H1 (cell line): Measurements from ENCODE around the gene SLC16A8. TPM values are rescaled to one million over a fixed set of nuclear protein-coding genes. Genes with fewer than 3 reads are reported as not detected.

Experiments used
- CTCF ChIA-PET: fragments of 300-600 bp; sonication (Branson Sonifier 250); formaldehyde crosslinking; loops from one replicate; lab custom pipeline; 2021; ENCODE audit not compliant: partially characterized antibody; lab: Charles Lee
- POLR2A ChIA-PET: fragments of 300-600 bp; sonication (Branson Sonifier 250); formaldehyde crosslinking; loops from one replicate; lab custom pipeline; 2021; ENCODE audit warnings: inconsistent platforms; ENCODE audit not compliant: partially characterized antibody; lab: Charles Lee
- DNase-seq, 2 experiments: peaks; one replicate each; pipeline versions ENCODE4 v3.0.0 to v3.0.0-alpha.2; 2010 to 2022; ENCODE audit warnings: low spot score in 2 of 2, low read depth in 1 of 2, mixed read lengths in 1 of 2
- FAIRE-seq: peaks from 2 replicates; lab custom pipeline; 2011; peaks lifted over from hg19 to GRCh38; lab: Jason Lieb, UNC
- H2AFZ ChIP-seq: 2 replicates; pipeline ENCODE4 v1.8.1; 2012; ENCODE audit warnings: low read length, inconsistent platforms
- H2AK5ac ChIP-seq: 2 replicates; pipeline ENCODE4 v1.6.1; 2013; ENCODE audit warnings: low read depth, low read length
- H2BK120ac ChIP-seq: replicated peaks from 2 replicates; pipeline ENCODE3; 2013; ENCODE audit warnings: low read depth, low read length, inconsistent platforms
- H2BK12ac ChIP-seq: 2 replicates; pipeline ENCODE4 v1.6.1; 2013; ENCODE audit warnings: low read depth, low read length
- H2BK15ac ChIP-seq: 2 replicates; pipeline ENCODE4 v1.6.1; 2013; ENCODE audit warnings: low read length
- H2BK20ac ChIP-seq: 2 replicates; pipeline ENCODE4 v1.6.1; 2013; ENCODE audit warnings: low read length
- H2BK5ac ChIP-seq: 2 replicates; pipeline ENCODE4 v1.6.1; 2013; ENCODE audit warnings: low read depth, low read length
- H3K14ac ChIP-seq: 2 replicates; pipeline ENCODE4 v1.6.1; 2013; ENCODE audit warnings: inconsistent platforms; ENCODE audit not compliant: insufficient read length
- H3K18ac ChIP-seq: 2 replicates; pipeline ENCODE4 v1.6.1; 2013; ENCODE audit warnings: low read length; ENCODE audit errors: extremely low read depth
- H3K23ac ChIP-seq: 2 replicates; pipeline ENCODE4 v1.6.1; 2013; ENCODE audit warnings: inconsistent platforms; ENCODE audit not compliant: insufficient read length
- H3K23me2 ChIP-seq: 2 replicates; pipeline ENCODE4 v1.6.1; 2013; ENCODE audit warnings: low read depth, low read length
- H3K27ac ChIP-seq: 2 replicates; pipeline ENCODE4 v1.6.1; 2011; ENCODE audit warnings: low read depth, low read length, inconsistent platforms
- H3K27me3 ChIP-seq, 4 experiments: replicated peaks in 1 of 4; 1 replicate in 1 of 4; 2 replicates in 3 of 4; pipeline versions ENCODE4 v1.6.1 to v1.8.1; 2011 to 2013; ENCODE audit warnings: low read length in 3 of 4, mild to moderate bottlenecking in 3 of 4, inconsistent platforms in 2 of 4, mixed read lengths in 2 of 4, moderate library complexity in 1 of 4; ENCODE audit not compliant: control insufficient read depth in 3 of 4, insufficient read depth in 3 of 4; ENCODE audit errors: extremely low read depth in 1 of 4
- H3K36me3 ChIP-seq, 4 experiments: 2 replicates each; pipeline versions ENCODE4 v1.6.1 to v1.8.1; 2011 to 2013; ENCODE audit warnings: mild to moderate bottlenecking in 4 of 4, low read length in 3 of 4, moderate library complexity in 2 of 4, control low read depth in 1 of 4, inconsistent platforms in 1 of 4; ENCODE audit not compliant: insufficient read depth in 4 of 4, control insufficient read depth in 2 of 4
- H3K4ac ChIP-seq: replicated peaks from 2 replicates; pipeline ENCODE3; 2013; ENCODE audit warnings: low read length, low read depth, mixed read lengths, inconsistent platforms; ENCODE audit not compliant: insufficient read length
- H3K4me1 ChIP-seq, 4 experiments: replicated peaks in 1 of 4; 1 replicate in 1 of 4; 2 replicates in 3 of 4; pipeline versions ENCODE4 v1.6.1 to v1.8.1; 2011 to 2013; ENCODE audit warnings: low read length in 3 of 4, inconsistent platforms in 2 of 4, mixed read lengths in 1 of 4; ENCODE audit not compliant: insufficient read depth in 4 of 4, control insufficient read depth in 3 of 4
- H3K4me2 ChIP-seq, 2 experiments: 2 replicates each; pipeline versions ENCODE4 v1.6.1 to v1.8.1; 2011 to 2013; ENCODE audit warnings: low read depth in 2 of 2, low read length in 2 of 2, control low read depth in 1 of 2, inconsistent platforms in 1 of 2, mild to moderate bottlenecking in 1 of 2; ENCODE audit not compliant: insufficient read depth in 1 of 2
- H3K4me3 ChIP-seq, 4 experiments: fragments of 200-600, 300-600 bp in 1 of 4; sonication (generic), shearing (Covaris generic), sonication (Bioruptor Twin) in 1 of 4; 2 replicates each; pipeline versions ENCODE4 v1.5.1 to v1.8.1; 2011 to 2016; ENCODE audit warnings: low read length in 4 of 4, low read depth in 3 of 4, control low read depth in 2 of 4, inconsistent platforms in 2 of 4, mild to moderate bottlenecking in 2 of 4, mixed read lengths in 1 of 4, moderate library complexity in 1 of 4; ENCODE audit not compliant: insufficient read depth in 2 of 4; ENCODE audit errors: extremely low read depth in 1 of 4
- H3K56ac ChIP-seq: replicated peaks from 2 replicates; pipeline ENCODE3; 2013; ENCODE audit warnings: low read depth, mild to moderate bottlenecking, mixed read lengths, low read length, inconsistent platforms; ENCODE audit not compliant: insufficient read length
- H3K79me1 ChIP-seq: 2 replicates; pipeline ENCODE4 v1.6.1; 2013; ENCODE audit warnings: low read depth, low read length, control low read depth
- H3K79me2 ChIP-seq, 2 experiments: 2 replicates each; pipeline versions ENCODE4 v1.6.1 to v1.8.1; 2012 to 2013; ENCODE audit warnings: low read length in 2 of 2, mild to moderate bottlenecking in 2 of 2, inconsistent platforms in 1 of 2; ENCODE audit not compliant: insufficient read depth in 2 of 2, control insufficient read depth in 1 of 2
- H3K9ac ChIP-seq, 4 experiments: replicated peaks in 1 of 4; 1 replicate in 1 of 4; 2 replicates in 3 of 4; pipeline versions ENCODE4 v1.6.1 to v1.8.1; 2011 to 2013; ENCODE audit warnings: low read depth in 3 of 4, low read length in 3 of 4, control low read depth in 2 of 4, mild to moderate bottlenecking in 2 of 4, moderate library complexity in 2 of 4, inconsistent platforms in 1 of 4; ENCODE audit errors: extremely low read depth in 1 of 4
- H3K9me3 ChIP-seq, 2 experiments: 2 replicates each; pipeline versions ENCODE4 v1.6.1 to v1.8.1; 2012 to 2013; ENCODE audit warnings: mild to moderate bottlenecking in 2 of 2, moderate library complexity in 2 of 2, control low read depth in 1 of 2, inconsistent platforms in 1 of 2, low read depth in 1 of 2, low read length in 1 of 2, mixed read lengths in 1 of 2; ENCODE audit not compliant: insufficient read depth in 2 of 2
- H4K20me1 ChIP-seq, 2 experiments: replicated peaks in 1 of 2; 2 replicates each; pipeline versions ENCODE3 to v1.8.1; 2011 to 2013; ENCODE audit warnings: inconsistent platforms in 2 of 2, low read length in 2 of 2, mild to moderate bottlenecking in 1 of 2; ENCODE audit not compliant: insufficient read depth in 2 of 2, control insufficient read depth in 1 of 2
- H4K5ac ChIP-seq: 2 replicates; pipeline ENCODE4 v1.6.1; 2013; ENCODE audit warnings: low read length, low read depth, mixed read lengths, inconsistent platforms; ENCODE audit not compliant: insufficient read length
- H4K8ac ChIP-seq: 2 replicates; pipeline ENCODE4 v1.8.0; 2013; ENCODE audit warnings: mild to moderate bottlenecking, moderate library complexity, low read length, inconsistent platforms; ENCODE audit not compliant: insufficient read depth; ENCODE audit errors: extremely low read depth
- H4K91ac ChIP-seq: replicated peaks from 2 replicates; pipeline ENCODE3; 2013; ENCODE audit warnings: low read length, mixed read lengths, inconsistent platforms; ENCODE audit not compliant: insufficient read length
- CHD1 ChIP-seq: IDR thresholded peaks from 2 replicates; pipeline ENCODE4 v1.6.1; 2012; ENCODE audit warnings: low read depth, low read length, improper control_type of control experiment
- CTCF ChIP-seq, 3 experiments: IDR thresholded peaks; 1 replicate in 2 of 3; 2 replicates in 1 of 3; pipeline versions ENCODE4 v1.5.1 to v1.6.1; 2011; ENCODE audit warnings: low read length in 3 of 3, mild to moderate bottlenecking in 3 of 3, inconsistent platforms in 2 of 3, low read depth in 1 of 3, moderate library complexity in 1 of 3; ENCODE audit not compliant: insufficient read depth in 1 of 3; ENCODE audit errors: control extremely low read depth in 1 of 3
- EZH2 ChIP-seq: fragments of 200-600 bp; sonication (generic); IDR thresholded peaks from 2 replicates; pipeline ENCODE4 v1.7.1; 2012; ENCODE audit warnings: low read depth, mild to moderate bottlenecking, moderate library complexity, low read length, inconsistent platforms; ENCODE audit not compliant: severe bottlenecking
- GABPA ChIP-seq: IDR thresholded peaks from 2 replicates; pipeline ENCODE4 v1.6.1; 2011; ENCODE audit warnings: mild to moderate bottlenecking, low read length, moderate library complexity, borderline replicate concordance; ENCODE audit not compliant: insufficient read depth
- HDAC6 ChIP-seq: IDR thresholded peaks from one replicate; pipeline ENCODE4 v1.7.1; 2012; ENCODE audit warnings: low read depth, mild to moderate bottlenecking, inconsistent platforms, low read length, moderate library complexity
- MAFK ChIP-seq: IDR thresholded peaks from 2 replicates; pipeline ENCODE4 v1.6.1; 2012; ENCODE audit warnings: low read depth, mild to moderate bottlenecking, improper control_type of control experiment, low read length
- PHF8 ChIP-seq: fragments of 200-600 bp; sonication (generic); conservative IDR thresholded peaks from 2 replicates; pipeline ENCODE4 v1.7.1; 2012; ENCODE audit warnings: low read depth, mild to moderate bottlenecking, inconsistent platforms, low read length, moderate library complexity
- RFX5 ChIP-seq: IDR thresholded peaks from 2 replicates; pipeline ENCODE4 v1.6.1; 2011; ENCODE audit warnings: low read depth, low read length, improper control_type of control experiment, borderline replicate concordance
- SP1 ChIP-seq: IDR thresholded peaks from 2 replicates; pipeline ENCODE4 v1.6.1; 2011; ENCODE audit warnings: low read depth, low read length
- TEAD4 ChIP-seq: IDR thresholded peaks from 2 replicates; pipeline ENCODE4 v1.6.1; 2012; ENCODE audit warnings: low read depth, low read length, inconsistent platforms, mixed read lengths
- WGBS, 2 experiments: shearing (Covaris generic) in 1 of 2; methylation state at CpG; one replicate each; pipeline versions ENCODE4 v1.1.6 to v1.1.7; 2013 to 2015; ENCODE audit warnings: low lambda C conversion rate in 2 of 2, mixed read lengths in 2 of 2, inconsistent platforms in 1 of 2, low coverage in 1 of 2, missing lambda C conversion rate in 1 of 2; ENCODE audit not compliant: insufficient replicate concordance in 2 of 2, insufficient coverage in 1 of 2, insufficient read length in 1 of 2; ENCODE audit errors: extremely low coverage in 1 of 2, missing lambda C conversion rate in 1 of 2; 5-methylcytosine and 5-hydroxymethylcytosine counted together
- polyA plus RNA-seq, 7 experiments: library from polyadenylated mRNA; depleted of rRNA in 3 of 7; stranded (reverse) in 5 of 7; unstranded in 2 of 7; fragments of >200 nt in 5 of 7; fragments of 200-250 nt in 2 of 7; gene quantifications; 1 replicate in 5 of 7; 2 replicates in 1 of 7; 4 replicates in 1 of 7; pipeline versions ENCODE4 v1.2.1 to v1.2.3, GENCODE V29; 2011 to 2013; ENCODE audit warnings: missing spikeins in 2 of 7, mixed read lengths in 2 of 7
- total RNA-seq: library from RNA; stranded (reverse); fragmentation: NEBNext Ultra II Directional; extraction: Animal tissue kit (Norgen Biotek cat#: 25700); gene quantifications from 2 replicates; pipeline ENCODE4 v1.2.1, GENCODE V29; 2021

SLC16A8 gene
- total and polyA plus RNA-seq, 2 of the 8 experiments (the other 6 are each of a cell fraction or from before 2014, with no cell fraction given): 0.70 TPM; not detected in 1

GRCh38 chr22:38109371-38110001 is 25.5 kb upstream of the SLC16A8 start:
- Histone ChIP-seq H2BK20ac (no peak overlapping the region), H4K91ac (no peak overlapping the region), H3K23ac (no peak overlapping the region), H3K27me3 (no peaks in the 10 kb centered on the region), H3K9me3 (no peaks in the 10 kb centered on the region), H4K5ac (no peak overlapping the region), H2BK5ac (no peak overlapping the region), H3K79me1 (no peaks in the 10 kb centered on the region), H3K18ac (no peak overlapping the region), H4K8ac (peak overlapping the region; percentile 11), H2BK12ac (no peak overlapping the region), H2AFZ (no peak overlapping the region), H3K27ac (no peak overlapping the region), H3K4me2 (no peak overlapping the region), H3K36me3 (no peaks in the 10 kb centered on the region), H3K79me2 (no peaks in the 10 kb centered on the region), H2AK5ac (no peak overlapping the region), H3K9ac (no peak overlapping the region), H2BK120ac (no peak overlapping the region), H3K14ac (no peak overlapping the region), H4K20me1 (no peaks in the 10 kb centered on the region), H3K4me3 (no peak overlapping the region), H3K4me1 (peaks cover 0 to 9% (median 7%) of the 10 kb centered on the region in 4 experiments; a peak in 3 of 7 replicates), H3K56ac (no peak overlapping the region), H3K23me2 (0 out of 2 replicates have a peak, but pooled peaks cover 1% of the 10 kb centered on the region), H3K4ac (no peak overlapping the region), H2BK15ac (no peak overlapping the region)
- TF ChIP-seq HDAC6 (no peak), PHF8 (no peak), RFX5 (no peak), GABPA (no peak), TEAD4 (no peak), SP1 (no peak), CHD1 (no peak), EZH2 (no peak), MAFK (no peak), CTCF (IDR thresholded peaks at IDR 0.05; ENCODE audit: control extremely low read depth in 1 of 3, insufficient read depth in 1 of 3, low read depth in 1 of 3, low read length in 3 of 3) (no peak)
- 92% methylated on average over 18 of the region's 22 CpGs; no CpG with 5 or more reads in 1 of the 2 experiments for WGBS, 2 experiments
- DNase-seq (no peak), FAIRE-seq (no peak)
- POLR2A ChIA-PET: interaction anchor here (0.6 to 1.4 kb wide), 5 partner anchors 9 to 164 kb away, joined by 3 read pairs; no protein-coding TSS in a partner anchor
- CTCF ChIA-PET: interaction anchor here (0.6 to 10.2 kb wide), 7 partner anchors 8 to 92 kb away, joined by 3 to 194 read pairs (median 7); partner anchors contain the start of gene MAFF
